ENCODE data around the gene ERC2.
"Not testable (repeated sequence)": the region's sequence is repeated elsewhere in the genome, so short reads cannot be mapped to it uniquely, and the experiment has no call there.

ERC2 gene

GRCh38 chr3:55868347-55868746 is 599.9 kb downstream of the ERC2 start:
- ATAC-seq, result no peak

GRCh38 chr3:55863028-55863427 is 605.2 kb downstream of the ERC2 start:
- ATAC-seq, result no peak

- no peak for ATAC-seq
These were observed 608.1 kb downstream of the ERC2 start for GRCh38 chr3:55860049-55860721.

GRCh38 chr3:55859305-55859704 is 609.0 kb downstream of the ERC2 start:
- ATAC-seq, result no peak

- no peak for ATAC-seq
These were observed 609.5 kb downstream of the ERC2 start for GRCh38 chr3:55858727-55859126.

- ATAC-seq, result no peak
These were observed 610.0 kb downstream of the ERC2 start for GRCh38 chr3:55858302-55858701.

GRCh38 chr3:55857633-55858032 is 610.6 kb downstream of the ERC2 start:
- ATAC-seq, result no peak

- no peak for ATAC-seq
These were observed 613.0 kb downstream of the ERC2 start for GRCh38 chr3:55855311-55855710.

- ATAC-seq, result no peak
These were observed 613.8 kb downstream of the ERC2 start for GRCh38 chr3:55854494-55854893.

GRCh38 chr3:55852326-55852725 is 615.9 kb downstream of the ERC2 start:
- no peak for ATAC-seq

- ATAC-seq, result no peak
These were observed 626.1 kb downstream of the ERC2 start for GRCh38 chr3:55842204-55842603.

- ATAC-seq, result not testable (repeated sequence)
These were observed 636.4 kb downstream of the ERC2 start for GRCh38 chr3:55831876-55832275.

GRCh38 chr3:55828712-55829111 is 639.6 kb downstream of the ERC2 start:
- ATAC-seq, result no peak

- no peak for ATAC-seq
These were observed 640.5 kb downstream of the ERC2 start for GRCh38 chr3:55827786-55828185.

- ATAC-seq, result no peak
These were observed 641.4 kb downstream of the ERC2 start for GRCh38 chr3:55826731-55827496.

GRCh38 chr3:55826097-55826496 is 642.2 kb downstream of the ERC2 start:
- ATAC-seq, result no peak

- no peak for ATAC-seq
These were observed 643.9 kb downstream of the ERC2 start for GRCh38 chr3:55824406-55824805.

- ATAC-seq, result no peak
These were observed 644.4 kb downstream of the ERC2 start for GRCh38 chr3:55823829-55824228.

- ATAC-seq, result no peak
These were observed 645.3 kb downstream of the ERC2 start for GRCh38 chr3:55823001-55823400.

- ATAC-seq, result no peak
These were observed 649.3 kb downstream of the ERC2 start for GRCh38 chr3:55819005-55819404.

GRCh38 chr3:55818485-55818884 is 649.8 kb downstream of the ERC2 start:
- no peak for ATAC-seq

GRCh38 chr3:55816794-55817576 is 651.3 kb downstream of the ERC2 start:
- ATAC-seq, result no peak

GRCh38 chr3:55815262-55815661 is 653.0 kb downstream of the ERC2 start:
- ATAC-seq, result no peak
